BE2C (cell line): Measurements from ENCODE around the gene OAS3.

Experiments
- DNase-seq: peaks from one replicate; pipeline ENCODE4 v3.0.0-alpha.2; 2020
- H3K27me3 ChIP-seq: fragments of 250-450 bp; sonication (Bioruptor Pico); 2 replicates; pipeline ENCODE4 v1.5.1; 2020; ENCODE audit warnings: mild to moderate bottlenecking
- H3K36me3 ChIP-seq: fragments of 250-450 bp; sonication (Bioruptor Pico); 2 replicates; pipeline ENCODE4 v1.5.1; 2020; ENCODE audit warnings: mild to moderate bottlenecking
- H3K4me1 ChIP-seq: fragments of 250-450 bp; sonication (Bioruptor Pico); 2 replicates; pipeline ENCODE4 v1.5.1; 2020
- H3K4me3 ChIP-seq: 2 replicates; pipeline ENCODE4 v1.5.1; 2011; ENCODE audit warnings: low read depth, low read length
- H3K9me3 ChIP-seq: fragments of 250-450 bp; sonication (Bioruptor Pico); 2 replicates; pipeline ENCODE4 v1.5.1; 2020
- CTCF ChIP-seq: IDR thresholded peaks from 2 replicates; pipeline ENCODE4 v1.5.1; 2012; ENCODE audit warnings: mild to moderate bottlenecking, low read depth, low read length

Gene OAS3

DNA sequence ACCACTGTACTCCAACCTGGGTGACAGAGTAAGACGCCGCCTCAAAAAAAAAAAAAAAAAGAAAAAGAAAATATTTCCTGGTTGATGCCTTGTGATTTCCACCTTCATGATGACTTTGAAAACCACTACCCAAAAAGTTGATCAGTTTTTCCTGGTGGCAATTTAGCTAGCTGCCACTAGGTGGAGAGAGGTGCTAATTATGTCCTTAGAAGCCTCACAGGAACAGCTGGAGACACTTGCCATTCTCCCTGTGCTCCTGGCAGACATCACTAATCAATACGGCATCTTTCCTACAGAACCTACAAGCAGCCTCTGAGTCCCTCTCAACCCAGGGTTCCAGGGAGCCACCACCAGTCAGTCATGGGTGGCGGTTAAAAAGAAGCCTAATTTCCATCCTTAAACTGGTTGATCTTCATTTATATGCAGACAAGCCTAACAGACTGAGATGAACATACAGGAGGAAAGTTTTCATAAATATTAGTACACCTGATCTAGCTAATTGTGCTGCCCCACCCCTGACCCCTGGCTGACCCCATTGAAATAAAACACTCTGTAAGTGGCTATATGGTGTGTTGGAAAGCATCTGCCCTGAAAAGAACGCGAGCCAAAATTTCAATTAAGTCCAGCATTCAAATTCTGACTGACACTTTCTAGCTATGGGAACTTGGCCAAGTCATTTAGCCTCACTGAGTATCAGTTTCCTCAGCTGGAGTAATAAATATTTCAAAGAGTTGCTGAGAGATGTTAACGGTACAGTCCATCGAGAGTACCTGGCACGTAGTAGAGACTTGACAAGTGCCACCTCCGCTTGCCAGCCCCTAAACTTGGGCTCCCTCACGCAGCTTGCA is 37.8 kb upstream of the OAS3 start:
- Histone ChIP-seq H3K4me3 (no peak overlapping the region), H3K36me3 (peaks cover 35% of the 10 kb centered on the region), H3K9me3 (no peaks in the 10 kb centered on the region; the same call in 1 of the 2 replicates), H3K27me3 (no peaks in the 10 kb centered on the region), H3K4me1 (peaks cover 9% of the 10 kb centered on the region)
- peak; percentile 79 for TF ChIP-seq CTCF
- no peak for DNase-seq

GRCh38 chr12:112901271-112901670 is 37.0 kb upstream of the OAS3 start:
- Histone ChIP-seq H3K9me3 (no peaks in the 10 kb centered on the region; the same call in 1 of the 2 replicates), H3K4me3 (no peak overlapping the region), H3K36me3 (peaks cover 28% of the 10 kb centered on the region), H3K27me3 (no peaks in the 10 kb centered on the region), H3K4me1 (peaks cover 13% of the 10 kb centered on the region)
- no peak for TF ChIP-seq CTCF
- peak; percentile 71 for DNase-seq

DNA sequence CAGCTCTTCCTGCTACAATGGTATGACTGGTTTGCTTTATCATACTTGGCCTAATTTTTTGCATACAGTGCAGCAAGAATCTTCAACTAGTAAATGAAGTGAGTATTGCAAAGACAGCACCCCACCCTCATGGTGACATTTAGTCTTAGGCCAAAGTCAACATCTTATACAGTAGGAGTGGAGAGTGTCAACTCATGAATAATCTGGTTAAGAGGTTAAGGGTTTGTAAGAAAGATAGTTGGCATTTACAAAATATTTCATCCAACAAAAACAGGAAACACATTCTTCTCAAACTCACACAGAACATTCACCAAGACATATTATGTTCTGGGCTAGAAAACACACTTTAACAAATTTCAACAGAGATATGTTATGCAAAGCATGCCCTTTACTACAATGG is 33.7 kb upstream of the OAS3 start:
- Histone ChIP-seq H3K36me3 (no peaks in the 10 kb centered on the region), H3K9me3 (no peaks in the 10 kb centered on the region; the same call in 1 of the 2 replicates), H3K4me1 (peaks cover 13% of the 10 kb centered on the region)

GRCh38 chr12:112905451-112906089 is 32.7 kb upstream of the OAS3 start:
- DNase-seq, result no peak

More for the DNA sequence above, 33.7 kb upstream of the OAS3 start:
- no peak for DNase-seq
- Histone ChIP-seq H3K27me3 (no peaks in the 10 kb centered on the region), H3K4me3 (no peak overlapping the region)
- no peak for TF ChIP-seq CTCF

DNA sequence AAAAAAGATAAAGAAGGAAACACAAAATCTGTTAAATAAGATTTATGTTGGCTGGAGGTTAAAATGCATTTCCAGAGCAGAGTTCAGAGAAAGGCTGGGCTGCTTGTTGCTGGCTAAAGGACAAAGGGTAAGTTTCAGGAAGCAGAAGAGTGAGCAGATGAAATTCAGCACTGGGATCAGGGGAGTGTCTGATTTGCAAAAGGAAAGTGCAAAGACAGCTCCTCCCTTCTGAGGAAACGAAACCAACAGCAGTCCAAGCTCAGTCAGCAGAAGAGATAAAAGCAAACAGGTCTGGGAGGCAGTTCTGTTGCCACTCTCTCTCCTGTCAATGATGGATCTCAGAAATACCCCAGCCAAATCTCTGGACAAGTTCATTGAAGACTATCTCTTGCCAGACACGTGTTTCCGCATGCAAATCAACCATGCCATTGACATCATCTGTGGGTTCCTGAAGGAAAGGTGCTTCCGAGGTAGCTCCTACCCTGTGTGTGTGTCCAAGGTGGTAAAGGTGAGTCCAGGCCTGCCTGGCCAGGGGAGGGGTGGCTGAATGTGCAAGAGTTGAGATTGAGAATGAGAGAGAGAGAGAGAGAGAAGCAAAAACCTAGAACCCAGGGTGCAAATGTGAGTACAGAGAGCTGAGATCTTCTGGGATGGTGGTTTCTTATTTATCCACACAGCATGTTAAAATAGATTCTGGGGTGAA is 31.4 kb upstream of the OAS3 start, which contains the start of gene OAS1:
TSS of gene OAS1 (plus strand) at position 251 of the 703 bp plus-strand sequence. CDS start at position 329, 78 bp downstream.
- Histone ChIP-seq H3K9me3 (no peaks in the 10 kb centered on the region), H3K27me3 (no peaks in the 10 kb centered on the region), H3K36me3 (no peaks in the 10 kb centered on the region; the same call in 1 of the 2 replicates), H3K4me3 (peak within 1 kb of the TSS; percentile 39), H3K4me1 (peaks cover 4% of the 10 kb centered on the region; the same call in 1 of the 2 replicates)
- DNase-seq, result peak; percentile 48
- TF ChIP-seq CTCF, result no peak

More at GRCh38 chr12:112905451-112906089, 32.7 kb upstream of the OAS3 start:
- no peaks in the 10 kb centered on the region; the same call in 1 of the 2 replicates for H3K9me3 ChIP-seq
- H3K36me3 ChIP-seq, result no peaks in the 10 kb centered on the region
- no peaks in the 10 kb centered on the region for H3K27me3 ChIP-seq
- TF ChIP-seq CTCF, result no peak
- no peak overlapping the region for H3K4me3 ChIP-seq
- peaks cover 13% of the 10 kb centered on the region for H3K4me1 ChIP-seq
